ENCODE data around the gene CYP2A6. TPM values are rescaled to one million over a fixed set of nuclear protein-coding genes. Genes with fewer than 3 reads are reported as not detected.

The CYP2A6 gene
- total RNA-seq, 1 experiment from 2014 or later, result not detected

DNA sequence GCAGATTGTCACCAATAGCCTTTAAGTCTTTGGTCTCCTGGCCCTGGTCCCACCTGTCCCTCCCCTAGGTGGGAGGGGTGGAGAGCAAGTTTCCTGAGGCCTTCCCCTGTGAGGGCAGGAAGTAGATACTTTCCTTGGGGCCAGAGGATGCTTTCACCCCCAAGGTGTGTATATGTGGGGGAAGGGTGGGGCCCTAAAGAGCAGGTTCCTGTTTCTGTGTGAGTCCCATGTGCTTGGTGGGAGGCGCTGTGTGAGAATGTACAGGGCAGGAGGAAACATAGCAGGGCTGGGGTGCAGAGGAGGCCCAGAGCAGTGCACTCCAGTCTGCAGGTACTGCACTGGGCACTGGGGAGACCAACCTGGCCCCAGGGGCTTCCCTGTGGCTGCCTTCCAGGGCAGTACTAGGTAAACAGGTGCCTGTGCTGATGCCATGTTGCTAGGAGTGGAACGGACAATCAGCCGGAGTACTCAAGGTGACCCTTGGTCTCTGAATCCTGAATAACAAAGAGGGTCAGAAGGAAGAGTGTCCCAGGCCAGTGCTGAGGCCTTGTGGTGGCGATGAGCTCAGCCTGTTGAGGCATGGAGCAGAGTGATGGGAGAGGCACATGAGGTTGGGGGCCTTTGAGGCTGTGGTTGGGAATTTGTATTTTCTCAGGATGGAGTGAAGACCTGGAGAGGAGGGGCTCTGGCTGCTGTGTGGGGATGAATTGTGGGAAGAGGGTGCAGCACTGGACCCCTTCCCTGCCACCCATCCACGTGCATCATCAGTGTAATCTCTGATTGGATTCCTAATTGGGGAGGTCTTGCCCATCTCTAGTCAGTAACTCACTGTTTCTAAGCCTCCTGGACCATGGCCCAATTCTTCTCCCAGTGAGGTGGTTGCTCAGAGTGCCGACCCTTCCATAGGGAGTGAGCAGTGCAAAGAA lies 46.1 kb downstream of the CYP2A6 start:
- Mint-ChIP-seq H3K36me3 (ENCODE audit: insufficient read depth, unreplicated experiment) (peaks cover 89% of the 10 kb centered on the region), H3K27me3 (ENCODE audit: unreplicated experiment) (no peaks in the 10 kb centered on the region), H3K4me3 (ENCODE audit: low read depth, unreplicated experiment) (peak overlapping the region; percentile 88), H3K9me3 (ENCODE audit: low read depth, unreplicated experiment) (no peaks in the 10 kb centered on the region), H3K4me1 (ENCODE audit: low read depth, unreplicated experiment) (peaks cover 81% of the 10 kb centered on the region), H3K27ac (ENCODE audit: unreplicated experiment) (no peak overlapping the region)
- TF ChIP-seq, protein P1, sequence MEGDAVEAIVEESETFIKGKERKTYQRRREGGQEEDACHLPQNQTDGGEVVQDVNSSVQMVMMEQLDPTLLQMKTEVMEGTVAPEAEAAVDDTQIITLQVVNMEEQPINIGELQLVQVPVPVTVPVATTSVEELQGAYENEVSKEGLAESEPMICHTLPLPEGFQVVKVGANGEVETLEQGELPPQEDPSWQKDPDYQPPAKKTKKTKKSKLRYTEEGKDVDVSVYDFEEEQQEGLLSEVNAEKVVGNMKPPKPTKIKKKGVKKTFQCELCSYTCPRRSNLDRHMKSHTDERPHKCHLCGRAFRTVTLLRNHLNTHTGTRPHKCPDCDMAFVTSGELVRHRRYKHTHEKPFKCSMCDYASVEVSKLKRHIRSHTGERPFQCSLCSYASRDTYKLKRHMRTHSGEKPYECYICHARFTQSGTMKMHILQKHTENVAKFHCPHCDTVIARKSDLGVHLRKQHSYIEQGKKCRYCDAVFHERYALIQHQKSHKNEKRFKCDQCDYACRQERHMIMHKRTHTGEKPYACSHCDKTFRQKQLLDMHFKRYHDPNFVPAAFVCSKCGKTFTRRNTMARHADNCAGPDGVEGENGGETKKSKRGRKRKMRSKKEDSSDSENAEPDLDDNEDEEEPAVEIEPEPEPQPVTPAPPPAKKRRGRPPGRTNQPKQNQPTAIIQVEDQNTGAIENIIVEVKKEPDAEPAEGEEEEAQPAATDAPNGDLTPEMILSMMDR (IDR thresholded peaks at IDR 0.05; ENCODE audit: unreplicated experiment), result no peak
- intact Hi-C loops (cut with micrococcal nuclease; ENCODE audit: unreplicated experiment), result no loop called here
- DNase-seq, result no peak
- BruUV-seq (replicated peaks), result no TSS peak
- CTCF ChIA-PET, result interaction anchor here (0.6 kb wide), 2 partner anchors 51 to 101 kb away, joined by 3 to 5 read pairs; no protein-coding TSS in a partner anchor

DNA sequence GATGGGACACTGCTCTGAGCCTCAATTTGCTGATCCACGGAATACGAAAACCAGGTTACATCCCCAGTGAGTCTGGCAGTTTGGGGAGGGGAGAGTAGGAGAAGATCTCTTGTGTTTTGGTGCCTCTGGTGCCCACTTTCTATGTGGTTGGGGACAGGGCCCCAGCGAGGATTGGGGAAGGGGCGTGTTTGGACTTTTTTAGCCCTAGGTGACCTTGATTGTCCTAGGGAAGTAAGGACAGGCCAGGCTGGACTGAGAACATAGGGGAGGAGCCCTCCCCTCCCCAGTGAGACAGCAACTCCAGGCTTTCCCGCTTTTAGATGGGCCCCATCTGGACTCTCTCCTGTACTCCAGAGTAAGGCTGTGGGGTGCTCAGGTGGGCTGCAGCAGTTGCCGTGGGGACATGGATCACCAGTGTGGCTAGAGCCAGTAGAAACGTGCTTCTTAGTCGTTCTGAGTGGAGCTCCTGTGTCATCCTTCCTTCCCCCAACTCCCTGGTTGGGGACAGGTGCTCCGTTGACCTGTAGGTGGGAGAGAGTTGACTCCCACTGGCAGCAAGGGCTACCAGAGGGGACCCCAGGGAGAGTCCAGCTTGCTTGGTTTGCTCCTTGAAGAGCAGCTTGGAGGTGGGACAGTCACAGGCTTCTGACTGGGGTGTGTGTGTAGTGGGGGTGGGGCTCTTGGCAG lies 46.9 kb downstream of the CYP2A6 start:
- peaks cover 89% of the 10 kb centered on the region for H3K36me3 Mint-ChIP-seq (ENCODE audit: insufficient read depth, unreplicated experiment)

DNA sequence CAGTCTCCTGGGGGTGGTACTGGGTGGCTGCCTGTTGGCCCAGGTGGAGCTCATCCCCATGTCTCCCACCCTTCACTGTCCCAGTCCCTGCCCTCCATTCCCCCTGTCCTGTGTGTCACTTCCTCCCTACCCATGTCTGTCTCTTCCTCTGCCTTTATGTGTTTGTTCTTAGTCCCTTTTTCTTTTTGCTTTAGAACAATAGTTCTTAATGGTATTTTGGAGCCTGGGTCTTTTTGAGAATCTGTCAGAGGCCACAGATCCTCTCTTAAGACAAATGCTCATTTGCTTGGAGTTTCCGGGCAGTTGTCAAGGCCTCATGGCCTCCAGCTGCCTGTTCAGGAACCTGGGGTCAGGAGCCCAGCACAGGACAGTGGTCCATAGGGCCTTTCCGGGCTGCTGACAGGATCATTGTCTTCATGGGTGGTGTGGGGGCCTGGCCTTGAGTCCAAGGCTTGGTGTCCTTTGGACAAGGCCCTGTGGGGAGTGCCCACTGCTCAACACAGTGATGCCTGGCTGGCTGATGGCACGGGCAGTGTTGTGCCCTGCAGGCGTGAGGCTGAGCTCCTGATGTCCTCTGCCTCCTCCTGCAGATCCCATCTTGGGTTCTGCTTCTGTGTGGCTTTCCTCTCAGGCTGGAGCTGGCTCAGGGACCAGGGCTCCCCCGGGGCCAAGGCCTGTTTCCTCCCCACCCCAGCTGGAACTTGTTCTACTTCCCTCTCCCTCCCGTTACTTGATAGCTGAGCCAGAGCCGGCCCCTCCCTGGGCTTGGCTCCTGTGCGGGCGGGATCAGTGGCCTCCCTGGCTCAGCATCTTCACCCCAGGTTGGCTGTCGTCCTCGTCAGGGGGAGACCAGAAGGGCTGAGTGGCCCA lies 47.7 kb downstream of the CYP2A6 start:
- no TSS peak for BruUV-seq (replicated peaks)
- TF ChIP-seq, protein P1 (IDR thresholded peaks at IDR 0.05; ENCODE audit: unreplicated experiment), result no peak
- peak overlapping the region; percentile 11 for H3K27ac Mint-ChIP-seq (ENCODE audit: unreplicated experiment)
- intact Hi-C loops (cut with micrococcal nuclease; ENCODE audit: unreplicated experiment), result no loop called here
- peaks cover 89% of the 10 kb centered on the region for H3K36me3 Mint-ChIP-seq (ENCODE audit: insufficient read depth, unreplicated experiment)
- CTCF ChIA-PET, result interaction anchor here (0.5 to 1.1 kb wide), 3 partner anchors 23 to 1395 kb away, joined by 3 to 7 read pairs (median 5); no protein-coding TSS in a partner anchor
- no peaks in the 10 kb centered on the region for H3K27me3 Mint-ChIP-seq (ENCODE audit: unreplicated experiment)
- H3K9me3 Mint-ChIP-seq (ENCODE audit: low read depth, unreplicated experiment), result no peaks in the 10 kb centered on the region
- DNase-seq, result no peak
- H3K4me1 Mint-ChIP-seq (ENCODE audit: low read depth, unreplicated experiment), result peaks cover 87% of the 10 kb centered on the region
- peak overlapping the region; percentile 88 for H3K4me3 Mint-ChIP-seq (ENCODE audit: low read depth, unreplicated experiment)

More for the DNA sequence above, 46.9 kb downstream of the CYP2A6 start:
- no peak for DNase-seq
- peak overlapping the region; percentile 88 for H3K4me3 Mint-ChIP-seq (ENCODE audit: low read depth, unreplicated experiment)
- H3K4me1 Mint-ChIP-seq (ENCODE audit: low read depth, unreplicated experiment), result peaks cover 85% of the 10 kb centered on the region
- no TSS peak for BruUV-seq (replicated peaks)
- H3K27me3 Mint-ChIP-seq (ENCODE audit: unreplicated experiment), result no peaks in the 10 kb centered on the region
- CTCF ChIA-PET, result interaction anchor here (0.6 to 1.1 kb wide), 2 partner anchors 24 to 102 kb away, joined by 3 to 5 read pairs; no protein-coding TSS in a partner anchor
- H3K9me3 Mint-ChIP-seq (ENCODE audit: low read depth, unreplicated experiment), result no peaks in the 10 kb centered on the region
- no peak overlapping the region for H3K27ac Mint-ChIP-seq (ENCODE audit: unreplicated experiment)
- intact Hi-C loops (cut with micrococcal nuclease; ENCODE audit: unreplicated experiment), result no loop called here
- TF ChIP-seq, protein P1 (IDR thresholded peaks at IDR 0.05; ENCODE audit: unreplicated experiment), result no peak

Data from Calu3 (cell line).